Right ventricle myocardium superior (tissue), 1 donor: ENCODE measurements around the gene MYO1A. TPM values are rescaled to one million over a fixed set of nuclear protein-coding genes. Genes with fewer than 3 reads are reported as not detected.

Experiments used
- ATAC-seq: fragments of 200-7000 bp; cut with Tn5 transposase; one replicate; pipeline ENCODE4 v1.9.1; 2020; ENCODE audit warnings: mild to moderate bottlenecking; ENCODE audit not compliant: poor library complexity
- DNase-seq: peaks from one replicate; pipeline ENCODE4 v3.0.0-alpha.2; 2020
- intact Hi-C: fragments of 100-400 bp; cut with DNase I; formaldehyde crosslinking; loops from one replicate; pipeline ENCODE4 v1.11.2; 2022
- total RNA-seq: library from RNA; stranded (reverse); fragmentation: NEBNext Ultra II Directional; extraction: Animal tissue kit (Norgen Biotek cat#: 25700); gene quantifications from one replicate; pipeline ENCODE4 v1.2.1, GENCODE V29; 2021
- donor health status: DM: no; HTN: yes; CAD: no; lungs with severe emphysema.

Gene MYO1A
- total RNA-seq, 1 donor from 2014 or later = 0.08 TPM

- intact Hi-C loops = no loop called here
- peak; percentile 73 for DNase-seq
- ATAC-seq = peak; percentile 91
Measured at GRCh38 chr12:57005980-57006808, 43.7 kb downstream of the MYO1A start, which contains the start of gene ZBTB39. ZBTB39 (minus strand) TSS chr12:57006546; CDS start chr12:57004917, 1,629 bp downstream.

- DNase-seq = no peak
- intact Hi-C loops = no loop called here
- no peak for ATAC-seq
Measured at GRCh38 chr12:57004651-57005050, 45.3 kb downstream of the MYO1A start.

- intact Hi-C loops = no loop called here
- no peak for DNase-seq
- no peak for ATAC-seq
Measured at GRCh38 chr12:57003395-57003794, 46.5 kb downstream of the MYO1A start.

GRCh38 chr12:57001448-57001906 lies 48.5 kb downstream of the MYO1A start:
- ATAC-seq (peak; percentile 29), DNase-seq (peak; percentile 66)
- intact Hi-C loops = no loop called here

GRCh38 chr12:57000393-57000792 lies 49.5 kb downstream of the MYO1A start:
- no peak for DNase-seq
- intact Hi-C loops = no loop called here
- ATAC-seq = no peak

GRCh38 chr12:56999456-56999855 lies 50.5 kb downstream of the MYO1A start:
- intact Hi-C loops = no loop called here
- no peak for DNase-seq
- no peak for ATAC-seq

GRCh38 chr12:56998981-56999380 lies 50.9 kb downstream of the MYO1A start:
- DNase-seq = no peak
- intact Hi-C loops = no loop called here
- no peak for ATAC-seq

- DNase-seq (no peak), ATAC-seq (no peak)
- intact Hi-C loops = no loop called here
Measured at GRCh38 chr12:56998316-56998715, 51.6 kb downstream of the MYO1A start.

GRCh38 chr12:56996793-56997545 lies 53.0 kb downstream of the MYO1A start:
- intact Hi-C loops = no loop called here
- no peak for ATAC-seq
- DNase-seq = no peak

- ATAC-seq = no peak
- intact Hi-C loops = no loop called here
Measured at GRCh38 chr12:56995930-56996496, 53.9 kb downstream of the MYO1A start.

GRCh38 chr12:56995201-56995929 lies 54.6 kb downstream of the MYO1A start:
- intact Hi-C loops = no loop called here
- ATAC-seq (no peak), DNase-seq (no peak)

More at GRCh38 chr12:56995930-56996496, 53.9 kb downstream of the MYO1A start:
- DNase-seq = no peak

- DNase-seq (no peak), ATAC-seq (no peak)
- intact Hi-C loops = no loop called here
Measured at GRCh38 chr12:56994231-56994746, 55.6 kb downstream of the MYO1A start.

- no peak for DNase-seq
- no peak for ATAC-seq
- intact Hi-C loops = no loop called here
Measured at GRCh38 chr12:56993346-56993745, 56.6 kb downstream of the MYO1A start.

- peak; percentile 50 for ATAC-seq
- peak; percentile 75 for DNase-seq
- intact Hi-C loops = no loop called here
Measured at GRCh38 chr12:56991319-56992246, 58.3 kb downstream of the MYO1A start.

GRCh38 chr12:56990648-56991318 lies 59.1 kb downstream of the MYO1A start:
- no peak for DNase-seq
- ATAC-seq = no peak
- intact Hi-C loops = no loop called here

- ATAC-seq = no peak
- intact Hi-C loops = no loop called here
Measured at GRCh38 chr12:56989861-56990610, 59.9 kb downstream of the MYO1A start.

More at GRCh38 chr12:56989861-56990610, 59.9 kb downstream of the MYO1A start:
- no peak for DNase-seq
